HAP-1 (cell line): Measurements from ENCODE around the gene HDGFL1.

ENCODE experiments used
- DNase-seq, 2 experiments: peaks; one replicate each; pipeline ENCODE4 v3.0.0-alpha.2; 2016 to 2020; ENCODE audit warnings: low spot score in 2 of 2
- H3K27me3 ChIP-seq: fragments of 250-450 bp; sonication (Bioruptor Pico); 2 replicates; pipeline ENCODE4 v1.5.1; 2020; ENCODE audit warnings: low read depth, mild to moderate bottlenecking, moderate library complexity
- H3K36me3 ChIP-seq: fragments of 250-450 bp; sonication (Bioruptor Pico); replicated peaks from 2 replicates; pipeline ENCODE4 v1.5.1; 2020; ENCODE audit warnings: mild to moderate bottlenecking
- H3K4me1 ChIP-seq: fragments of 250-450 bp; sonication (Bioruptor Pico); 2 replicates; pipeline ENCODE4 v1.5.1; 2020; ENCODE audit warnings: mild to moderate bottlenecking
- H3K4me3 ChIP-seq: fragments of 250-450 bp; sonication (Bioruptor Pico); 2 replicates; pipeline ENCODE4 v1.5.1; 2020; ENCODE audit warnings: mild to moderate bottlenecking, moderate library complexity
- H3K9me3 ChIP-seq: fragments of 250-450 bp; sonication (Bioruptor Pico); 2 replicates; pipeline ENCODE4 v1.5.1; 2020; ENCODE audit warnings: mild to moderate bottlenecking, moderate library complexity
- in situ Hi-C: fragments of 300-500 bp; cut with MboI; formaldehyde crosslinking; loops from 3 replicates; pipeline ENCODE4 v1.14.3; 2020; ENCODE audit warnings: low sequenced_read_pairs, inconsistent platforms, mixed read lengths

Gene HDGFL1

DNA sequence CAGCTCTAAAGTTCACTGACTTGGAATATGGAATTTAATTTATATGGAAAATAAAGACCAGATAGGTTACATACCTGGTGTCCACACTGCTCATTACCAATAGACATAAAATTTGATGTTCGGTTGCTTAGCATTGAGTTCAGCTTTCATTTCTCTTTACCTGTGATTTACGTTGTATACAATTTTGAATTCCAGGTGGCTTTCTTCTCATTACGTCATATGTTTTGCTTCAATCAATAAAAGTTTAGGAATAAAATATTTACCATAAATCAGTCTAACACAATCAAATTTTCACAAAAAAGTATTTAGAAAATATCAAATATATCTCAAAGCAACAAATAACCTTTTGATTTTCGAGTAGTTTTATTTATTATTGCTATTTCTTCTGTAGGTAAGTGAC, 40.8 kb downstream of the HDGFL1 start:
- DNase-seq: no peak
- Histone ChIP-seq H3K27me3 (no peaks in the 10 kb centered on the region), H3K4me3 (no peak overlapping the region), H3K36me3 (no peaks in the 10 kb centered on the region), H3K9me3 (no peaks in the 10 kb centered on the region), H3K4me1 (peaks cover 19% of the 10 kb centered on the region)
- in situ Hi-C loops: no loop called here

DNA sequence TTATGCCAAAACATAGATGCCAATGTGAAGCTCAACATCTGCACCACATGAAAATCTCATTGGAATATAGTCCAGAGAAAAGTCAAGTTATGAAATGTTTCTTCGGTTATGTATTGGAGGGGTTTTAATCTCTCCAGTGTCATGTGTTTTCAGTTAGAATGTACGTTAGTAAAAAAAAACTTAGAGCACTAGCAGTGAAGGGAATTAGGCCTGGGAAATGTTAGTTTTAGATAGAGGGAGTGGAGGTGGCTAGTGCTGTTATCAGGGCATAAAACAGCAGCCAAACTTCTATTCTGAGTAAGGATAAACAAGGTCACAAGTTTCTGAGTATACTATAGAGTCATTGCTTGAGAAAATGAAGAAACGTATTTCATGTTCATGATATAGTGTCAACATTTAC, 42.9 kb downstream of the HDGFL1 start:
- Histone ChIP-seq H3K27me3 (no peaks in the 10 kb centered on the region), H3K36me3 (no peaks in the 10 kb centered on the region), H3K4me3 (no peak overlapping the region), H3K4me1 (peaks cover 24% of the 10 kb centered on the region), H3K9me3 (peaks cover 3% of the 10 kb centered on the region; the same call in 1 of the 2 replicates)
- no peak for DNase-seq
- in situ Hi-C loops: no loop called here

DNA sequence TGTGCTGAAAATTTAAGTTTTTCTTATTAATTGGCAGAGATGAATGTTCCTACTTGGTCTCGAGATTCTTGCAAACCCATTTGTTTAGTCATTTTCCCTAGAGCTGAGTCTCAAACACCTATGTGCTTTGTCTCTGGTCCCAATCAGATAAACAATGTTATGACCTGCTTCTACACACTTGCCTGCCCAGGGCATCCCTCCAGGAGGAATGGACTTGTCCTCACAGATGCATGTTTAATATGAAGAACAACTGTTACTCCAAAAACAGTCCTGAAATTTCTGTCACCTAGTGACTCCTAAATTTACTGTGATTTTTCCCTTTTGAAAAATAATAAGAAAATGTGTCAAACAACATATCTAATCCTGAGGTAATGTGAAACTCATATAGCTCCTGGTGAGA, 43.7 kb downstream of the HDGFL1 start:
- in situ Hi-C loops: no loop called here
- DNase-seq: no peak
- peaks cover 4% of the 10 kb centered on the region; the same call in 1 of the 2 replicates for H3K36me3 ChIP-seq
- peaks cover 24% of the 10 kb centered on the region for H3K4me1 ChIP-seq
- no peaks in the 10 kb centered on the region for H3K27me3 ChIP-seq
- no peak overlapping the region for H3K4me3 ChIP-seq
- peaks cover 3% of the 10 kb centered on the region; the same call in 1 of the 2 replicates for H3K9me3 ChIP-seq

DNA sequence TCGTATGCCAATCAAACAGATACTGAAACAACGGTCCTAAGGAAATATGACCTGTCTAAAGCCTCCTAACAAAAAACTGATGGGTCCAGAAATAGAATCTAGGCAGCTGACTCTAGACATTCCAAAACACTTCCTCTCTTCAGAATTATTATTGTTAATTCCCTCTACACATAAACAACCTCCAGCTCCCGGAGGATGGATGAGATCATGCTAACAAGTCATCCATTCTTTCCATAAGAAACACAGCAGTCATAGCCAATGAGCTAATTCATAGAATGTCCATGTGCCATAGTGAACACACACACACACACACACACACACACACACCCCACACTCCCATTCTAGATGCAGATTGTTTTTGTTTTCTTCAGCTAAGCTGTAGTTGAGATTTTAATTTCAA, 44.3 kb downstream of the HDGFL1 start:
- H3K4me3 ChIP-seq: no peak overlapping the region
- H3K9me3 ChIP-seq: peaks cover 3% of the 10 kb centered on the region; the same call in 1 of the 2 replicates
- peaks cover 4% of the 10 kb centered on the region; the same call in 1 of the 2 replicates for H3K36me3 ChIP-seq
- in situ Hi-C loops: no loop called here
- no peaks in the 10 kb centered on the region for H3K27me3 ChIP-seq
- peaks cover 24% of the 10 kb centered on the region for H3K4me1 ChIP-seq
- no peak for DNase-seq

DNA sequence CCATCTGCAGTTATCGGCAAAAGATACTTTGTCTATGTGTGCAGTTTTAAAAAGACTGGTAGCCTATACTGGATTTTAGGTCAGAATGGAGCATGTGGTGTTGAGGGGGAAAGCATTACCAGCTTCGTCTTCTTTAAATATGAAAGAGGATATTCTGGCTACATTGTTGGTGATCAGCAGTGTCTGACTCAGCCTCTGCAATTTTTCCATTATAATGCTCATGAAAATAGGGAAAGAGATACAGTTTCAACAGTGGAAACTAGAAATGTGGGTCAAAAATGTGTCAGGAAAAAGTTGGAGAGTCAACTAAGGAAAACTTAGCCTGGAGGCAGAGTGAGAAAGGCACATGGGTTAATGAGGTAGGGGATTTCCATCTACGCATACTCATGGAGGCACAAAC, 45.2 kb downstream of the HDGFL1 start:
- peaks cover 3% of the 10 kb centered on the region; the same call in 1 of the 2 replicates for H3K9me3 ChIP-seq
- in situ Hi-C loops: no loop called here
- peaks cover 24% of the 10 kb centered on the region for H3K4me1 ChIP-seq
- no peaks in the 10 kb centered on the region for H3K27me3 ChIP-seq
- DNase-seq: peak in 1 of 2 experiments; percentile 72
- no peak overlapping the region for H3K4me3 ChIP-seq
- H3K36me3 ChIP-seq: peaks cover 4% of the 10 kb centered on the region; the same call in 1 of the 2 replicates

DNA sequence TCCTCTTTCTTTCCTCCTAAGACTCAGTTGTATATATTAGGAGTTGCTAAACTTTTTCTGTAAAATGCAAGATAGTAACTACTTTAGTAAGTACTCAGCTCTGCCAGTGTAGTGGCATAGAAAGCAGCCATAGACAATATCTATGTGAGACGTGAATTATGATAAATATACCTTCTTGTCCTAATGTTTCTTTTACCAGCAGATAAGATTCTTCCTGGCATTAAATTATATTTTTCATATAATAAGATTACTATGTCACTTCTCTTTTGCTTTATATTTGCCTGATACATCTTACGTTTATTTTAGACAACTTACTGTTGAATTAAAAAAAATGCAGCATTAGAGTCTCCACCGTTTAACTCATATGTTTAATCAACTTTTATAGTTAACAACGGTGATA, 51.7 kb downstream of the HDGFL1 start:
- H3K4me3 ChIP-seq: no peak overlapping the region
- peaks cover 4% of the 10 kb centered on the region for H3K36me3 ChIP-seq
- no peaks in the 10 kb centered on the region for H3K9me3 ChIP-seq
- DNase-seq: no peak
- no peaks in the 10 kb centered on the region for H3K27me3 ChIP-seq
- H3K4me1 ChIP-seq: peaks cover 34% of the 10 kb centered on the region
- in situ Hi-C loops: no loop called here
